Activated T-helper 2 cell treated with anti-CD3 and anti-CD28 coated beads, Interferon-gamma antibody, Interleukin-2, Interleukin-4, amounts not matched to agents 10 μg/mL and 5 μg/mL and 100 μg/mL, durations not matched to agents 14 hours and 24 hours and 36 hours (primary cell): ENCODE results near the gene STAB1. TPM values are rescaled to one million over a fixed set of nuclear protein-coding genes. Genes with fewer than 3 reads are reported as not detected.

Experiments used
- DNase-seq: peaks from one replicate; pipeline ENCODE4 v3.0.0; 2021; ENCODE audit warnings: low spot score
- H3K27ac Mint-ChIP-seq: one replicate; pipeline ENCODE4 v1.8.0; 2021; ENCODE audit warnings: mixed read lengths
- H3K27me3 Mint-ChIP-seq: one replicate; pipeline ENCODE4 v1.8.0; 2021; ENCODE audit warnings: low read depth, mixed read lengths
- H3K36me3 Mint-ChIP-seq: one replicate; pipeline ENCODE4 v1.8.0; 2021; ENCODE audit warnings: low read depth, mixed read lengths
- H3K4me1 Mint-ChIP-seq: one replicate; pipeline ENCODE4 v1.8.0; 2021; ENCODE audit warnings: low read depth, mixed read lengths
- H3K4me3 Mint-ChIP-seq: one replicate; pipeline ENCODE4 v1.8.0; 2021; ENCODE audit warnings: low read depth, mild to moderate bottlenecking, moderate library complexity, mixed read lengths
- H3K9me3 Mint-ChIP-seq: one replicate; pipeline ENCODE4 v1.8.0; 2021; ENCODE audit warnings: mixed read lengths
- intact Hi-C: fragments of 100-400 bp; cut with micrococcal nuclease; formaldehyde crosslinking; loops from one replicate; pipeline ENCODE4 v1.15.1; 2023
- total RNA-seq: library from RNA; stranded (reverse); gene quantifications from 2 replicates; pipeline ENCODE4 v1.2.3, GENCODE V29; 2022

The STAB1 gene
- total RNA-seq, 1 donor from 2014 or later, result 0.07 TPM

GRCh38 chr3:52512105-52512504, 17.0 kb downstream of the STAB1 start:
- Mint-ChIP-seq H3K27ac (no peak overlapping the region), H3K27me3 (no peaks in the 10 kb centered on the region), H3K4me3 (no peak overlapping the region), H3K4me1 (no peaks in the 10 kb centered on the region), H3K9me3 (no peaks in the 10 kb centered on the region), H3K36me3 (no peaks in the 10 kb centered on the region)
- intact Hi-C loops, result no loop called here
- no peak for DNase-seq

- H3K9me3 Mint-ChIP-seq, result no peaks in the 10 kb centered on the region
- intact Hi-C loops, result no loop called here
Measured at GRCh38 chr3:52512727-52513126, 17.6 kb downstream of the STAB1 start.

GRCh38 chr3:52513281-52513680, 18.1 kb downstream of the STAB1 start:
- DNase-seq, result no peak
- H3K4me3 Mint-ChIP-seq, result no peak overlapping the region
- H3K4me1 Mint-ChIP-seq, result no peaks in the 10 kb centered on the region
- H3K27me3 Mint-ChIP-seq, result no peaks in the 10 kb centered on the region
- intact Hi-C loops, result no loop called here
- no peak overlapping the region for H3K27ac Mint-ChIP-seq
- H3K9me3 Mint-ChIP-seq, result no peaks in the 10 kb centered on the region
- H3K36me3 Mint-ChIP-seq, result no peaks in the 10 kb centered on the region

More at GRCh38 chr3:52512727-52513126, 17.6 kb downstream of the STAB1 start:
- no peaks in the 10 kb centered on the region for H3K4me1 Mint-ChIP-seq
- H3K27ac Mint-ChIP-seq, result no peak overlapping the region
- no peak overlapping the region for H3K4me3 Mint-ChIP-seq
- no peak for DNase-seq
- H3K27me3 Mint-ChIP-seq, result no peaks in the 10 kb centered on the region
- H3K36me3 Mint-ChIP-seq, result no peaks in the 10 kb centered on the region

GRCh38 chr3:52514576-52514975, 19.4 kb downstream of the STAB1 start:
- Mint-ChIP-seq H3K27ac (no peak overlapping the region), H3K4me1 (no peaks in the 10 kb centered on the region), H3K36me3 (no peaks in the 10 kb centered on the region), H3K4me3 (no peak overlapping the region), H3K9me3 (no peaks in the 10 kb centered on the region), H3K27me3 (no peaks in the 10 kb centered on the region)
- intact Hi-C loops, result no loop called here
- no peak for DNase-seq

GRCh38 chr3:52515192-52515591, 20.1 kb downstream of the STAB1 start:
- no peak overlapping the region for H3K4me3 Mint-ChIP-seq
- no peaks in the 10 kb centered on the region for H3K9me3 Mint-ChIP-seq
- intact Hi-C loops, result no loop called here
- H3K27me3 Mint-ChIP-seq, result no peaks in the 10 kb centered on the region
- DNase-seq, result no peak
- no peaks in the 10 kb centered on the region for H3K36me3 Mint-ChIP-seq
- no peaks in the 10 kb centered on the region for H3K4me1 Mint-ChIP-seq
- H3K27ac Mint-ChIP-seq, result no peak overlapping the region

GRCh38 chr3:52516509-52517195, 21.5 kb downstream of the STAB1 start:
- no peaks in the 10 kb centered on the region for H3K4me1 Mint-ChIP-seq
- H3K27me3 Mint-ChIP-seq, result no peaks in the 10 kb centered on the region
- H3K4me3 Mint-ChIP-seq, result no peak overlapping the region
- intact Hi-C loops, result no loop called here
- H3K9me3 Mint-ChIP-seq, result no peaks in the 10 kb centered on the region
- no peaks in the 10 kb centered on the region for H3K36me3 Mint-ChIP-seq
- DNase-seq, result no peak
- H3K27ac Mint-ChIP-seq, result no peak overlapping the region

GRCh38 chr3:52517796-52518722, 22.9 kb downstream of the STAB1 start:
- no peak overlapping the region for H3K4me3 Mint-ChIP-seq
- no peaks in the 10 kb centered on the region for H3K36me3 Mint-ChIP-seq
- H3K4me1 Mint-ChIP-seq, result no peaks in the 10 kb centered on the region
- intact Hi-C loops, result no loop called here
- H3K9me3 Mint-ChIP-seq, result no peaks in the 10 kb centered on the region
- H3K27ac Mint-ChIP-seq, result no peak overlapping the region
- H3K27me3 Mint-ChIP-seq, result no peaks in the 10 kb centered on the region
- no peak for DNase-seq

- H3K27me3 Mint-ChIP-seq, result no peaks in the 10 kb centered on the region
- intact Hi-C loops, result no loop called here
- H3K4me1 Mint-ChIP-seq, result no peaks in the 10 kb centered on the region
- no peak overlapping the region for H3K27ac Mint-ChIP-seq
- H3K9me3 Mint-ChIP-seq, result no peaks in the 10 kb centered on the region
- H3K36me3 Mint-ChIP-seq, result no peaks in the 10 kb centered on the region
- H3K4me3 Mint-ChIP-seq, result no peak overlapping the region
- DNase-seq, result no peak
Measured at GRCh38 chr3:52518723-52519444, 23.7 kb downstream of the STAB1 start.

GRCh38 chr3:52519445-52520140, 24.5 kb downstream of the STAB1 start:
- no peak for DNase-seq
- Mint-ChIP-seq H3K27ac (no peak overlapping the region), H3K4me3 (no peak overlapping the region), H3K36me3 (no peaks in the 10 kb centered on the region), H3K27me3 (no peaks in the 10 kb centered on the region), H3K9me3 (no peaks in the 10 kb centered on the region), H3K4me1 (no peaks in the 10 kb centered on the region)
- intact Hi-C loops, result no loop called here

GRCh38 chr3:52520141-52520667, 25.1 kb downstream of the STAB1 start:
- DNase-seq, result no peak
- Mint-ChIP-seq H3K36me3 (no peaks in the 10 kb centered on the region), H3K4me3 (no peak overlapping the region), H3K9me3 (no peaks in the 10 kb centered on the region), H3K27ac (no peak overlapping the region), H3K4me1 (no peaks in the 10 kb centered on the region), H3K27me3 (no peaks in the 10 kb centered on the region)
- intact Hi-C loops, result no loop called here

GRCh38 chr3:52520716-52521487, 25.8 kb downstream of the STAB1 start:
- no peaks in the 10 kb centered on the region for H3K36me3 Mint-ChIP-seq
- H3K4me1 Mint-ChIP-seq, result no peaks in the 10 kb centered on the region
- no peak for DNase-seq
- intact Hi-C loops, result no loop called here
- H3K27ac Mint-ChIP-seq, result no peak overlapping the region
- H3K9me3 Mint-ChIP-seq, result no peaks in the 10 kb centered on the region
- no peaks in the 10 kb centered on the region for H3K27me3 Mint-ChIP-seq
- H3K4me3 Mint-ChIP-seq, result no peak overlapping the region

GRCh38 chr3:52521488-52521824, 26.3 kb downstream of the STAB1 start:
- Mint-ChIP-seq H3K27ac (no peak overlapping the region), H3K27me3 (no peaks in the 10 kb centered on the region), H3K4me3 (no peak overlapping the region), H3K36me3 (no peaks in the 10 kb centered on the region), H3K4me1 (no peaks in the 10 kb centered on the region), H3K9me3 (no peaks in the 10 kb centered on the region)
- no peak for DNase-seq
- intact Hi-C loops, result no loop called here
